CD8-positive, alpha-beta memory T cell (primary cell): ENCODE results near the gene RGS21. TPM values are rescaled to one million over a fixed set of nuclear protein-coding genes. Genes with fewer than 3 reads are reported as not detected.
"Not testable (repeated sequence)": the region's sequence is repeated elsewhere in the genome, so short reads cannot be mapped to it uniquely, and the experiment has no call there.

Source experiments
- CTCF ChIA-PET: fragments of 350-600 bp; sonication (Branson Sonifier 250); formaldehyde crosslinking; loops from one replicate; lab custom pipeline; 2021; ENCODE audit warnings: antibody characterized with exemption; lab: Charles Lee
- POLR2A ChIA-PET: fragments of 350-600 bp; sonication (Branson Sonifier 250); formaldehyde crosslinking; loops from one replicate; lab custom pipeline; 2021; ENCODE audit warnings: antibody characterized with exemption; lab: Charles Lee
- DNase-seq, 5 donors: peaks; one replicate each; pipeline versions ENCODE4 v3.0.0 to v3.0.0-alpha.2; 2020 to 2022; ENCODE audit warnings: mixed read lengths in 1 of 5
- H3K27ac ChIP-seq: one replicate; pipeline ENCODE4 v1.7.0; 2013; ENCODE audit warnings: low read depth, mild to moderate bottlenecking, low read length, moderate library complexity
- H3K27me3 ChIP-seq: 2 replicates; pipeline ENCODE4 v1.7.0; 2013; ENCODE audit warnings: low read length, mild to moderate bottlenecking; ENCODE audit not compliant: insufficient read depth, poor library complexity, severe bottlenecking
- H3K36me3 ChIP-seq: 2 replicates; pipeline ENCODE4 v1.7.0; 2013; ENCODE audit warnings: mild to moderate bottlenecking, low read length, moderate library complexity; ENCODE audit not compliant: insufficient read depth
- H3K4me1 ChIP-seq: 2 replicates; pipeline ENCODE4 v1.7.0; 2013; ENCODE audit warnings: mild to moderate bottlenecking, low read length, moderate library complexity; ENCODE audit not compliant: insufficient read depth
- H3K4me3 ChIP-seq: 2 replicates; pipeline ENCODE4 v1.7.0; 2013; ENCODE audit warnings: mild to moderate bottlenecking, low read length
- H3K9me3 ChIP-seq: 2 replicates; pipeline ENCODE4 v1.7.0; 2013; ENCODE audit warnings: mild to moderate bottlenecking, low read length
- H3K27ac Mint-ChIP-seq, 8 donors: one replicate each; pipeline ENCODE4 v1.8.0; 2020 to 2021; ENCODE audit warnings: mixed read lengths in 8 of 8, mild to moderate bottlenecking in 6 of 8, inconsistent platforms in 3 of 8, moderate library complexity in 3 of 8
- H3K27me3 Mint-ChIP-seq, 2 donors: one replicate each; pipeline ENCODE4 v1.8.0; 2020 to 2021; ENCODE audit warnings: mixed read lengths in 2 of 2, mild to moderate bottlenecking in 1 of 2, moderate library complexity in 1 of 2
- H3K36me3 Mint-ChIP-seq, 3 donors: one replicate each; pipeline ENCODE4 v1.8.0; 2020 to 2021; ENCODE audit warnings: mixed read lengths in 3 of 3, inconsistent platforms in 1 of 3, mild to moderate bottlenecking in 1 of 3
- H3K4me1 Mint-ChIP-seq, 3 donors: one replicate each; pipeline ENCODE4 v1.8.0; 2020 to 2021; ENCODE audit warnings: mixed read lengths in 3 of 3, inconsistent platforms in 1 of 3, mild to moderate bottlenecking in 1 of 3
- H3K4me3 Mint-ChIP-seq, 7 donors: one replicate each; pipeline ENCODE4 v1.8.0; 2020 to 2021; ENCODE audit warnings: mixed read lengths in 7 of 7, mild to moderate bottlenecking in 6 of 7, moderate library complexity in 4 of 7, inconsistent platforms in 2 of 7
- H3K9me3 Mint-ChIP-seq, 5 donors: one replicate each; pipeline ENCODE4 v1.8.0; 2020 to 2022; ENCODE audit warnings: mixed read lengths in 5 of 5, mild to moderate bottlenecking in 3 of 5, moderate library complexity in 2 of 5, inconsistent platforms in 1 of 5
- polyA plus RNA-seq: library from polyadenylated mRNA; unstranded; fragments of 300-500 nt; fragmentation: Illumina TruSeq; gene quantifications from one replicate; pipeline ENCODE4 v1.2.3, GENCODE V29; 2021
- total RNA-seq, 2 experiments: library from RNA; stranded (reverse); gene quantifications; one replicate each; pipeline ENCODE4 v1.2.3, GENCODE V29; 2021

RGS21 gene
- total and polyA plus RNA-seq, 3 experiments from 2014 or later: not detected

DNA sequence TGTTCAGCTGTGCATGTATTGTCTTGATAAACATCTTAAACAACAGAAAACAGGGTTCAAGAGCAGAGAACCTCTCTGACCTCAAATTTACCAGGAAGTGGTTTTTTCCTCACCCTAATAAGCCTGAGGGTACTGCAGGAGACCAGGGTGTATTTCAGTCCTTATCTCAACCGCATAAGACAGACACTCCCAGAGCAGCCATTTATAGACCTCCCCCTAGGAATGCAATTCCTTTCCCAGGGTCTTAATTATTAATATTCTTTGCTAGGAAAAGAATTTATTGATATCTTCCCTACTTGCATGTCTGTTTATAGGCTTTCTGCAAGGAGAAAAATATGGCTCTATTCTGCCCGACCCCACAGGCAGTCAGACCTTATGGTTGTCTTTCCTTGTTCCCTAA, 8.5 kb upstream of the RGS21 start:
- H3K36me3 ChIP-seq, H3K27me3 ChIP-seq, H3K27me3 Mint-ChIP-seq, CTCF ChIA-PET, DNase-seq, H3K4me1 ChIP-seq, H3K36me3 Mint-ChIP-seq, H3K27ac Mint-ChIP-seq, H3K4me3 Mint-ChIP-seq, H3K4me1 Mint-ChIP-seq, H3K4me3 ChIP-seq, H3K9me3 ChIP-seq, POLR2A ChIA-PET, H3K27ac ChIP-seq: not testable (repeated sequence)
- peaks cover 4 to 16% (median 12%) of the 10 kb centered on the region in 5 donors for H3K9me3 Mint-ChIP-seq

DNA sequence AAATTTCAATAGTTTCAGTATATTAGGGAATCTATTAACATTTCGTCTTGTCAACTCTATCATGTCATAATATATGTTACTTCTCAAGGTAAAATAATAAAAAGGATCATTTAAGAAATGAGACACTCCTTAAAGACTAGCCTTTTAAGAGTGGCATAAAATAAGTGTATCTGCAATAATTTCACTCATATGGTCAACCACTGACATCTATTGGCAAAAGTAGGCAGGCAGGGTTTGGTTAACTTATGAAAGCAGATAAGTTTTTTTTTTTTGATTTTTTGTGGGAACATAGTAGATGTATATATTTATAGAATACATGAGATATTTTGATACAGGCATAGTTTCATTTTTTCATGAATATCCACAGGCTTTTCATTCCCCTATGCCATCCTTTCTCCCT, 5.5 kb upstream of the RGS21 start:
- ChIA-PET CTCF (no interaction called here), POLR2A (no interaction called here)
- Histone ChIP-seq H3K9me3 (no peaks in the 10 kb centered on the region), H3K27ac (no peak overlapping the region), H3K36me3 (no peaks in the 10 kb centered on the region), H3K27me3 (no peaks in the 10 kb centered on the region), H3K4me1 (no peaks in the 10 kb centered on the region), H3K4me3 (no peak overlapping the region)
- Mint-ChIP-seq H3K36me3 (no peaks in the 10 kb centered on the region), H3K9me3 (peaks cover 3 to 16% (median 12%) of the 10 kb centered on the region in 5 donors), H3K4me3 (no peak overlapping the region), H3K4me1 (no peaks in the 10 kb centered on the region), H3K27me3 (no peaks in the 10 kb centered on the region), H3K27ac (no peak overlapping the region)
- DNase-seq: no peak

DNA sequence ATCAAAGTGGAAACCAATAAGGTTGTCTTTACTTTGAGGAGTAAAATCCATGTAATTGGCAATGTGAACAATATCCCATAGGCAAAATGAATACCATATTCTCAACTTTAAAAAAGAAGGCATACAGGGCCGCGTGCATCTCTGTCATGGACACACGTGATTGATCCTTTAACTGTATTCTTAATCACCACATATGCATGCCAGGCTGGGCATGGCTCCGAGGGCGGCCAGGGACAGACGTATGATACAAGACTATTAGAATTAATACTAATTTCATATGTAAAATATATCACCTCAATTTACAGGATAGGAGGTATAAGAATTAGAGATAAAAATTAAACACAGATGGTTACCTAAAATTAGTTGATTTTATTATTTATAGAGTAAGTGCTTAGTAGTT, 11.2 kb downstream of the RGS21 start:
- Mint-ChIP-seq H3K9me3 (peaks cover 0 to 3% (median 0%) of the 10 kb centered on the region in 5 donors), H3K27me3 (no peaks in the 10 kb centered on the region), H3K36me3 (no peaks in the 10 kb centered on the region), H3K4me3 (no peak overlapping the region), H3K4me1 (no peaks in the 10 kb centered on the region), H3K27ac (no peak overlapping the region)
- POLR2A ChIA-PET: no interaction called here
- H3K36me3 ChIP-seq: no peaks in the 10 kb centered on the region
- H3K27ac ChIP-seq: no peak overlapping the region
- no peak overlapping the region for H3K4me3 ChIP-seq
- no peak for DNase-seq
- CTCF ChIA-PET: no interaction called here
- H3K4me1 ChIP-seq: no peaks in the 10 kb centered on the region
- no peaks in the 10 kb centered on the region for H3K9me3 ChIP-seq
- H3K27me3 ChIP-seq: no peaks in the 10 kb centered on the region

DNA sequence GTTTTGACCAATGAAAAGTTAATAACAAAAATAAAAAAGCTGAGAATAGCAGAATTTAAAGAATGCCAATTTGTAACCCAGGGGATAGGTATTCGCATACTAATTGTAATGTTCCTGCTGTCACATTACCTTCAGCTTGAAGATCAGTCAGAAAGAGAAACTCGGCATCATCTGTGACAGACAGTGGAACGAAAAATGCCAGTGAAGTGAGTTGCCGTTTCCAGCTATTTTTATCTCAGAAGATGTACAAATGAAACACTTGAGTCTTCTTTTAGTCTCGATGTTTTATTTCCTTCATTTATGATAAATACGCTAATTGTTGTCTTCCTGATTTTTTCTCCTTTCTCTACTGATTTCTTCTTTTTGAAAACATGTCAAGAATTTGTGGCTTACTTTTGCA, 26.1 kb downstream of the RGS21 start:
- Mint-ChIP-seq H3K4me3 (no peak overlapping the region), H3K4me1 (no peaks in the 10 kb centered on the region), H3K36me3 (no peaks in the 10 kb centered on the region), H3K27ac (no peak overlapping the region), H3K27me3 (no peaks in the 10 kb centered on the region), H3K9me3 (peaks cover 0 to 2% (median 0%) of the 10 kb centered on the region in 5 donors)
- Histone ChIP-seq H3K4me1 (no peaks in the 10 kb centered on the region), H3K36me3 (no peaks in the 10 kb centered on the region), H3K27me3 (no peaks in the 10 kb centered on the region), H3K4me3 (no peak overlapping the region), H3K9me3 (no peaks in the 10 kb centered on the region), H3K27ac (no peak overlapping the region)
- CTCF ChIA-PET: no interaction called here
- DNase-seq: no peak
- POLR2A ChIA-PET: no interaction called here

DNA sequence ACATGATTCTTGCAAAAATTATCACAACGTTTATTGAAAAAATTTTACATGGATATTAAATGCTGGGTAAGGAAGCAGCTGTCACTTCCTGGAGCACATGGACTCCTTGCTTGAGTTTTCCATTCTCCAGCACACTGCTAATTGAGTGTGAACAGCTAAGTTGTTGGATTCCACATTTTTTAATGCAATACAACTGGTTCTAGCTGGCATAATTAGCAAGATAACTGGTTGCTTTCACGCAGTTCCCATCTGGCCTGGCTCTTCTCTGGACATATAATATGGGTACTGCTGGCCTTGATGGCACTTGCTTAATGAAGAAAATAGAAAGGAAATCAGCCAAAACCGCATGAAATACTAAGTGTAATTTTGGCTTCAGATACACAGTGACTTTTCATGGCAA, 26.6 kb downstream of the RGS21 start:
- H3K9me3 ChIP-seq: no peaks in the 10 kb centered on the region
- H3K36me3 Mint-ChIP-seq: no peaks in the 10 kb centered on the region
- H3K4me3 ChIP-seq: no peak overlapping the region
- ChIA-PET CTCF (no interaction called here), POLR2A (no interaction called here)
- H3K27ac ChIP-seq: no peak overlapping the region
- no peak for DNase-seq
- H3K4me1 ChIP-seq: no peaks in the 10 kb centered on the region
- H3K27me3 ChIP-seq: no peaks in the 10 kb centered on the region
- H3K4me1 Mint-ChIP-seq: no peaks in the 10 kb centered on the region
- no peaks in the 10 kb centered on the region for H3K36me3 ChIP-seq
- H3K4me3 Mint-ChIP-seq: no peak overlapping the region
- no peak overlapping the region for H3K27ac Mint-ChIP-seq
- H3K27me3 Mint-ChIP-seq: no peaks in the 10 kb centered on the region
- H3K9me3 Mint-ChIP-seq: peaks cover 0 to 2% (median 0%) of the 10 kb centered on the region in 5 donors

DNA sequence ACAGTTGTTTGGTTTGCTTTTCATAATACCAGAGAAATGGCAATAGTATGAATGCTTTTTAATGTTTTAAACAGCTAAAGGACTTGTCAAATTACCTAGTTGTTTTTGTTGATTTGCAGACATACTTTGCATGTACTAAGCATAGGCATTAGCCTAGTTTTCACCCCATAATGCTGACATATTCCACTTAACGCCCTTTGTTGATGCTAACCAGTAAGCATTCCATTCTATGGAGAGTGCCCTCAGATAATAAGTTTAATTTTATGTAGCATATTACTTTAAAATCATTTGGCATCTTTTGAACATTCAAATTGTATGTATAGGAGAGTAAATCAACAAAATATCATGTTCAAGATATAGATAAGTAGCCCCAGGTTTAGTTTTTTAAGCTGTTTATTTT, 32.5 kb downstream of the RGS21 start:
- no peaks in the 10 kb centered on the region for H3K27me3 Mint-ChIP-seq
- H3K27ac Mint-ChIP-seq: no peak overlapping the region
- CTCF ChIA-PET: no interaction called here
- POLR2A ChIA-PET: no interaction called here
- Histone ChIP-seq H3K27ac (no peak overlapping the region), H3K4me3 (no peak overlapping the region), H3K9me3 (no peaks in the 10 kb centered on the region), H3K27me3 (no peaks in the 10 kb centered on the region), H3K36me3 (no peaks in the 10 kb centered on the region), H3K4me1 (no peaks in the 10 kb centered on the region)
- no peaks in the 10 kb centered on the region for H3K4me1 Mint-ChIP-seq
- no peak overlapping the region for H3K4me3 Mint-ChIP-seq
- H3K36me3 Mint-ChIP-seq: no peaks in the 10 kb centered on the region
- no peak for DNase-seq
- peaks cover 0 to 2% (median 0%) of the 10 kb centered on the region in 5 donors for H3K9me3 Mint-ChIP-seq

DNA sequence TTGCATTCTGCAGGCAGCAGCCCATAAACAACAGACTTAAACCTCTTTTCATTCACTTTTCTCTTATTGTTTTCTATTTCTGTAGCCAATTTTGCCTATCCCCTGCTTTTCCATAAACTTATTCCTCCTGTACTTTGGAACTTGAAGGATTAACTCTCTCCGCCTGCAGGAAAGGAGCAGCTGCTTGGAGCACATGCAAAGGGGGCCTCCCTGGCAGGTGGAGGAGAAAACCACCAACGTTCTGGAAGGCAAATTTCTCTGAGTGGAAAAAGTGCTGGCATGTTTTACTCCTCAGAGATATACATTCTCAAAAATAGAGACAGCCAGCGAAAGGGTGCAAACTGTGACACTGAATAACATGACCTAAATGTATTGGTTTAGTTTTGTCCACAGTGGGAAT, 33.6 kb downstream of the RGS21 start:
- Histone ChIP-seq H3K27ac (no peak overlapping the region), H3K27me3 (no peaks in the 10 kb centered on the region), H3K36me3 (no peaks in the 10 kb centered on the region), H3K4me3 (no peak overlapping the region), H3K9me3 (no peaks in the 10 kb centered on the region), H3K4me1 (no peaks in the 10 kb centered on the region)
- CTCF ChIA-PET: no interaction called here
- no peaks in the 10 kb centered on the region for H3K36me3 Mint-ChIP-seq
- H3K4me3 Mint-ChIP-seq: no peak overlapping the region
- no peak for DNase-seq
- peaks cover 0 to 2% (median 0%) of the 10 kb centered on the region in 5 donors for H3K9me3 Mint-ChIP-seq
- H3K27ac Mint-ChIP-seq: no peak overlapping the region
- no peaks in the 10 kb centered on the region for H3K27me3 Mint-ChIP-seq
- H3K4me1 Mint-ChIP-seq: no peaks in the 10 kb centered on the region
- POLR2A ChIA-PET: no interaction called here

DNA sequence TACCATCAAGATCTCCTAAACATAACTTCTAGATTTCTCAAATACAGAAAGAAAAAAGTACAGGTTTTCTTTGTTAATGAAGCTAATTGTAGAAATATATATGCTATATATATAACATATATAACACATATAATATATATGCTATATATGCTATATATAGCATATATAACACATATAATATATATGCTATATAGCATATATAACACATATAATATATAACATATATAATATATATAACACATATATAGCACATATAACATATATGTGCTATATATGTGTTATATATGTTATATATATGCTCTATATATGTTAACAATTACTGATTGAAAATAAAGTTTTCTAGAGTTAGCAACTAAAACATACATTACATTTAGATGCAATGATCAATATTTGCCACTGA, 34.8 kb downstream of the RGS21 start:
- Histone ChIP-seq H3K27ac (no peak overlapping the region), H3K27me3 (no peaks in the 10 kb centered on the region), H3K4me3 (no peak overlapping the region), H3K9me3 (no peaks in the 10 kb centered on the region), H3K36me3 (no peaks in the 10 kb centered on the region), H3K4me1 (no peaks in the 10 kb centered on the region)
- H3K27ac Mint-ChIP-seq: no peak overlapping the region
- DNase-seq: no peak
- POLR2A ChIA-PET: no interaction called here
- H3K9me3 Mint-ChIP-seq: peaks cover 0 to 2% (median 0%) of the 10 kb centered on the region in 5 donors
- no peaks in the 10 kb centered on the region for H3K4me1 Mint-ChIP-seq
- no peaks in the 10 kb centered on the region for H3K27me3 Mint-ChIP-seq
- CTCF ChIA-PET: no interaction called here
- H3K4me3 Mint-ChIP-seq: no peak overlapping the region
- no peaks in the 10 kb centered on the region for H3K36me3 Mint-ChIP-seq

DNA sequence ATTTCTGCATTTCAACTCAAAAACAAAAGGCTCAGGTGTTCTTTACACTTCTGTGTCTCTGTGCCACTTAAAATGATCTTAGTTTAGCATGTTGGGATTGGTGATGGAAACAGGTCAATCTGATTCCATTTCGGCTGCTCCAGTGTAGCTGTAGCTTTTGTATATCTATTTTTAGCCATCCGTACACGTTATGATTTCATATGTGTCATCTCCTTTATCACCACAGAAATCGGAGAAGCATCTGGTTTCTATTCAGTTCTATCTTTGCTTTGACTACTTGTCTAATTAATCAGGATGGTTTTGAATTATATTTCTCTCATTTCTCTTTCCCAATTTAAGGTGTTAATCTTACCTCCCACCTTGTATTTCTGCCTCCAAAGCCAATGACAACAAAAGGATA, 41.1 kb downstream of the RGS21 start:
- no peak overlapping the region for H3K27ac ChIP-seq
- H3K4me1 ChIP-seq: no peaks in the 10 kb centered on the region
- ChIA-PET POLR2A (no interaction called here), CTCF (no interaction called here)
- no peaks in the 10 kb centered on the region for H3K9me3 ChIP-seq
- H3K36me3 ChIP-seq: no peaks in the 10 kb centered on the region
- H3K9me3 Mint-ChIP-seq: no peaks in the 10 kb centered on the region
- no peak overlapping the region for H3K27ac Mint-ChIP-seq
- no peaks in the 10 kb centered on the region for H3K27me3 Mint-ChIP-seq
- DNase-seq: no peak
- no peaks in the 10 kb centered on the region for H3K27me3 ChIP-seq
- no peaks in the 10 kb centered on the region for H3K4me1 Mint-ChIP-seq
- H3K4me3 Mint-ChIP-seq: no peak overlapping the region
- H3K36me3 Mint-ChIP-seq: no peaks in the 10 kb centered on the region
- no peak overlapping the region for H3K4me3 ChIP-seq
